Activated CD8-positive, alpha-beta memory T cell treated with anti-CD3 and anti-CD28 coated beads, Interleukin-2, amount 10 ng/mL, durations not matched to agents 7 days and 5 days (primary cell): ENCODE data around the gene C19orf33. TPM values are rescaled to one million over a fixed set of nuclear protein-coding genes. Genes with fewer than 3 reads are reported as not detected.
A peak's percentile ranks its signal among the peaks of the same experiment; 100 is the strongest.

Experiments
- ATAC-seq: fragments of 150-1000 bp; cut with Tn5 transposase; one replicate; pipeline ENCODE4 v1.10.0; 2021; ENCODE audit warnings: moderate library complexity
- CTCF ChIA-PET: fragments of 350-600 bp; sonication (Branson Sonifier 250); formaldehyde crosslinking; loops from one replicate; lab custom pipeline; 2021; ENCODE audit warnings: antibody characterized with exemption; lab: Charles Lee
- DNase-seq: peaks from one replicate; pipeline ENCODE4 v3.0.0-alpha.2; 2020
- H3K27ac Mint-ChIP-seq: one replicate; pipeline ENCODE4 v1.8.0; 2021; ENCODE audit warnings: mild to moderate bottlenecking, mixed read lengths
- H3K27me3 Mint-ChIP-seq: one replicate; pipeline ENCODE4 v1.8.0; 2021; ENCODE audit warnings: mixed read lengths
- H3K36me3 Mint-ChIP-seq: one replicate; pipeline ENCODE4 v1.8.0; 2021; ENCODE audit warnings: mild to moderate bottlenecking, mixed read lengths
- H3K4me1 Mint-ChIP-seq: one replicate; pipeline ENCODE4 v1.8.0; 2021; ENCODE audit warnings: mixed read lengths
- H3K4me3 Mint-ChIP-seq: one replicate; pipeline ENCODE4 v1.8.0; 2021; ENCODE audit warnings: mild to moderate bottlenecking, moderate library complexity, mixed read lengths
- H3K9me3 Mint-ChIP-seq: one replicate; pipeline ENCODE4 v1.8.0; 2022; ENCODE audit warnings: low read depth, mixed read lengths
- total RNA-seq, 2 experiments: library from RNA; stranded (reverse); gene quantifications; one replicate each; pipeline ENCODE4 v1.2.3, GENCODE V29; 2021

C19orf33 gene
- total RNA-seq, 2 experiments from 2014 or later = not detected

- ATAC-seq = no peak
Observed at GRCh38 chr19:38346837-38347236, 42.8 kb downstream of the C19orf33 start.

GRCh38 chr19:38350883-38351282 is 46.8 kb downstream of the C19orf33 start:
- CTCF ChIA-PET = no interaction called here
- Mint-ChIP-seq H3K27ac (no peak overlapping the region), H3K4me1 (no peaks in the 10 kb centered on the region), H3K27me3 (peaks cover 3% of the 10 kb centered on the region), H3K4me3 (no peak overlapping the region), H3K9me3 (no peaks in the 10 kb centered on the region), H3K36me3 (no peaks in the 10 kb centered on the region)
- DNase-seq (no peak), ATAC-seq (no peak)

More at GRCh38 chr19:38346837-38347236, 42.8 kb downstream of the C19orf33 start:
- Mint-ChIP-seq H3K27ac (no peak overlapping the region), H3K9me3 (no peaks in the 10 kb centered on the region), H3K36me3 (no peaks in the 10 kb centered on the region), H3K4me3 (no peak overlapping the region), H3K27me3 (no peaks in the 10 kb centered on the region), H3K4me1 (no peaks in the 10 kb centered on the region)
- CTCF ChIA-PET = interaction anchor here (1.3 kb wide), 1 partner anchor 114 kb away, joined by 3 read pairs; no protein-coding TSS in a partner anchor
- no peak for DNase-seq

GRCh38 chr19:38351865-38352395 is 47.9 kb downstream of the C19orf33 start:
- no peaks in the 10 kb centered on the region for H3K4me1 Mint-ChIP-seq
- no peak overlapping the region for H3K27ac Mint-ChIP-seq
- ATAC-seq (no peak), DNase-seq (no peak)
- H3K36me3 Mint-ChIP-seq = no peaks in the 10 kb centered on the region
- H3K4me3 Mint-ChIP-seq = no peak overlapping the region
- CTCF ChIA-PET = no interaction called here
- no peaks in the 10 kb centered on the region for H3K9me3 Mint-ChIP-seq
- H3K27me3 Mint-ChIP-seq = peaks cover 3% of the 10 kb centered on the region

- Mint-ChIP-seq H3K27me3 (peaks cover 3% of the 10 kb centered on the region), H3K27ac (peak overlapping the region; percentile 18), H3K4me3 (no peak overlapping the region), H3K9me3 (no peaks in the 10 kb centered on the region), H3K36me3 (no peaks in the 10 kb centered on the region), H3K4me1 (no peaks in the 10 kb centered on the region)
- CTCF ChIA-PET = no interaction called here
- no peak for DNase-seq
- no peak for ATAC-seq
Observed at GRCh38 chr19:38352611-38353010, 48.6 kb downstream of the C19orf33 start.

Other genes with a start within 250 kb of the C19orf33 start
- gene DPF1, start 80.0 kb upstream of the C19orf33 start, total RNA-seq = under 1 TPM in 1 of 2 experiments, not detected in 1; 0.47 TPM
- not detected for gene PPP1R14A, start 47.9 kb upstream of the C19orf33 start, total RNA-seq
- gene SPINT2, start 39.7 kb upstream of the C19orf33 start, total RNA-seq = 10 to 100 TPM in 1 of 2 experiments, 1 to 10 TPM in 1; 9.3 to 15.6 TPM
- gene YIF1B, start 11.7 kb downstream of the C19orf33 start, total RNA-seq = 10 to 100 TPM; 69.7 to 76.7 TPM
- 10 to 100 TPM; 10.8 to 13.5 TPM for gene KCNK6, start 15.6 kb downstream of the C19orf33 start, total RNA-seq
- 1 to 10 TPM; 4.3 to 7.3 TPM for gene CATSPERG, start 31.6 kb downstream of the C19orf33 start, total RNA-seq
- gene PSMD8, start 70.3 kb downstream of the C19orf33 start, total RNA-seq = 100 to 1,000 TPM; 164 to 204 TPM
- gene GGN, start 83.8 kb downstream of the C19orf33 start, total RNA-seq = not detected
- gene SPRED3, start 84.4 kb downstream of the C19orf33 start, total RNA-seq = under 1 TPM; 0.84 to 0.93 TPM
- 10 to 100 TPM; 22.4 to 24.1 TPM for gene FAM98C, start 98.8 kb downstream of the C19orf33 start, total RNA-seq
- gene RASGRP4, start 122.0 kb downstream of the C19orf33 start, total RNA-seq = 1 to 10 TPM; 1.4 to 1.6 TPM
- 1 to 10 TPM; 1.5 to 1.6 TPM for gene RYR1, start 129.4 kb downstream of the C19orf33 start, total RNA-seq